OCI-LY1 (cell line): ENCODE results near the gene GRHL1.

Source experiments
- EZH2 ChIP-seq: fragments of 200-600 bp; sonication (generic), shearing (Covaris generic); IDR thresholded peaks from 2 replicates; pipeline ENCODE4 v1.8.0; 2017; ENCODE audit warnings: borderline replicate concordance, mixed run types, mild to moderate bottlenecking, antibody characterized with exemption, low read length, moderate library complexity, mixed read lengths
- TF ChIP-seq, protein P1 (sequence below): fragments of 200-600 bp; sonication (generic), shearing (Covaris generic); IDR thresholded peaks from 2 replicates; pipeline ENCODE4 v1.5.1; 2017; ENCODE audit warnings: mild to moderate bottlenecking, antibody characterized with exemption, low read length, moderate library complexity, mixed read lengths

DNA sequence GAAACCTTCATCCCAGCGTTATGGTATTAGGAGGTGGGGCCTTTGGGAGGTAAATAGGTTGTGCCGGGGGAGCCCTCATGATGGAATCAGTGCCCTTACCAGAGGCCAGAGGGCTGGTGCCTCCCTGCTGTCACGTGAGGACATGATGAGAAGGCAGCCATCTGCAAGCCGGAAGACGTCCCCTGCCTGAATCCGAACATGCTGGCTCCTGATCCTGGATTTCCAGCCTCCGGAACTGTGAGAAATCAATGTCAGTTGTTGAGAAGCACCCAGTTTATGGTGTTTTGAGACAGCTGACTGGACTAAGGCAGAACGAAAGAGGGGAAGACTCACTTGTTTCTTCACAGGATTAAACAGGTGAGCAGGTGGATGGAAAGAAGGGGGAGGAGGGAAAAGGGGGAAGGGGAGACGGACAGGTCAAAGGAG lies 78.8 kb downstream of the GRHL1 start:
- TF ChIP-seq, protein P1, sequence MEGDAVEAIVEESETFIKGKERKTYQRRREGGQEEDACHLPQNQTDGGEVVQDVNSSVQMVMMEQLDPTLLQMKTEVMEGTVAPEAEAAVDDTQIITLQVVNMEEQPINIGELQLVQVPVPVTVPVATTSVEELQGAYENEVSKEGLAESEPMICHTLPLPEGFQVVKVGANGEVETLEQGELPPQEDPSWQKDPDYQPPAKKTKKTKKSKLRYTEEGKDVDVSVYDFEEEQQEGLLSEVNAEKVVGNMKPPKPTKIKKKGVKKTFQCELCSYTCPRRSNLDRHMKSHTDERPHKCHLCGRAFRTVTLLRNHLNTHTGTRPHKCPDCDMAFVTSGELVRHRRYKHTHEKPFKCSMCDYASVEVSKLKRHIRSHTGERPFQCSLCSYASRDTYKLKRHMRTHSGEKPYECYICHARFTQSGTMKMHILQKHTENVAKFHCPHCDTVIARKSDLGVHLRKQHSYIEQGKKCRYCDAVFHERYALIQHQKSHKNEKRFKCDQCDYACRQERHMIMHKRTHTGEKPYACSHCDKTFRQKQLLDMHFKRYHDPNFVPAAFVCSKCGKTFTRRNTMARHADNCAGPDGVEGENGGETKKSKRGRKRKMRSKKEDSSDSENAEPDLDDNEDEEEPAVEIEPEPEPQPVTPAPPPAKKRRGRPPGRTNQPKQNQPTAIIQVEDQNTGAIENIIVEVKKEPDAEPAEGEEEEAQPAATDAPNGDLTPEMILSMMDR: no peak
- TF ChIP-seq EZH2: no peak
